Measurements from ENCODE around the gene GAB2. TPM values are rescaled to one million over a fixed set of nuclear protein-coding genes. Genes with fewer than 3 reads are reported as not detected.
"Not testable (repeated sequence)": the region's sequence is repeated elsewhere in the genome, so short reads cannot be mapped to it uniquely, and the experiment has no call there.

The GAB2 gene
- total RNA-seq, 1 donor, result 50.6 TPM

- DNase-seq (ENCODE audit: low read depth in 2 of 3, low spot score in 2 of 3), result peak in 2 of 3 donors; percentile 69 to 88
These were observed 189.2 kb downstream of the GAB2 start for GRCh38 chr11:78228467-78228866.

GRCh38 chr11:78227921-78228320 is 189.7 kb downstream of the GAB2 start:
- DNase-seq (ENCODE audit: low read depth in 2 of 3, low spot score in 2 of 3), result no peak

GRCh38 chr11:78226684-78227680 is 190.6 kb downstream of the GAB2 start:
- DNase-seq (ENCODE audit: low read depth in 2 of 3, low spot score in 2 of 3), result no peak

GRCh38 chr11:78224906-78225420 is 192.7 kb downstream of the GAB2 start:
- no peak for DNase-seq (ENCODE audit: low read depth in 2 of 3, low spot score in 2 of 3)

GRCh38 chr11:78224506-78224905 is 193.1 kb downstream of the GAB2 start:
- no peak for DNase-seq (ENCODE audit: low read depth in 2 of 3, low spot score in 2 of 3)

- DNase-seq (ENCODE audit: low read depth in 2 of 3, low spot score in 2 of 3), result no peak
These were observed 194.2 kb downstream of the GAB2 start for GRCh38 chr11:78223320-78223954.

GRCh38 chr11:78222726-78223125 is 194.9 kb downstream of the GAB2 start:
- not testable (repeated sequence) for DNase-seq (ENCODE audit: low read depth in 2 of 3, low spot score in 2 of 3)

GRCh38 chr11:78221396-78222315 is 196.0 kb downstream of the GAB2 start:
- DNase-seq (ENCODE audit: low read depth in 2 of 3, low spot score in 2 of 3), result no peak

- DNase-seq (ENCODE audit: low read depth in 2 of 3, low spot score in 2 of 3), result no peak
These were observed 197.1 kb downstream of the GAB2 start for GRCh38 chr11:78220218-78221157.

- no peak for DNase-seq (ENCODE audit: low read depth in 2 of 3, low spot score in 2 of 3)
These were observed 198.0 kb downstream of the GAB2 start for GRCh38 chr11:78219493-78220217.

- DNase-seq (ENCODE audit: low read depth in 2 of 3, low spot score in 2 of 3), result no peak
These were observed 198.7 kb downstream of the GAB2 start for GRCh38 chr11:78218707-78219492.

GRCh38 chr11:78217650-78218541 is 199.7 kb downstream of the GAB2 start:
- no peak for DNase-seq (ENCODE audit: low read depth in 2 of 3, low spot score in 2 of 3)

- no peak for DNase-seq (ENCODE audit: low read depth in 2 of 3, low spot score in 2 of 3)
These were observed 200.9 kb downstream of the GAB2 start for GRCh38 chr11:78216571-78217287.

- DNase-seq (ENCODE audit: low read depth in 2 of 3, low spot score in 2 of 3), result no peak
These were observed 201.6 kb downstream of the GAB2 start for GRCh38 chr11:78216021-78216420.

- DNase-seq (ENCODE audit: low read depth in 2 of 3, low spot score in 2 of 3), result no peak
These were observed 203.1 kb downstream of the GAB2 start for GRCh38 chr11:78214331-78215194.

Measured in hematopoietic multipotent progenitor cell (in vitro differentiated cells).